CD14-positive monocyte (primary cell): ENCODE measurements around the gene CES4A. TPM values are rescaled to one million over a fixed set of nuclear protein-coding genes. Genes with fewer than 3 reads are reported as not detected.

Source experiments
- DNase-seq, 3 donors: peaks; one replicate each; pipeline ENCODE4 v3.0.0-alpha.2; 2011 to 2022
- H2AFZ ChIP-seq: 2 replicates; pipeline ENCODE4 v1.6.0; 2012; ENCODE audit warnings: mild to moderate bottlenecking, low read depth, low read length, inconsistent platforms; ENCODE audit not compliant: insufficient read depth, poor library complexity, severe bottlenecking
- H3K27ac ChIP-seq, 2 donors: 1 replicate in 1 of 2; 2 replicates in 1 of 2; pipeline ENCODE4 v1.5.1; 2012 to 2013; ENCODE audit warnings: low read length in 2 of 2, control low read depth in 1 of 2, inconsistent platforms in 1 of 2, low read depth in 1 of 2, mild to moderate bottlenecking in 1 of 2
- H3K27me3 ChIP-seq, 2 donors: one replicate each; pipeline versions ENCODE4 v1.6.0 to v1.6.1; 2011 to 2013; ENCODE audit warnings: low read length in 2 of 2; ENCODE audit not compliant: control insufficient read depth in 2 of 2, insufficient read depth in 2 of 2
- H3K36me3 ChIP-seq, 2 donors: replicated peaks in 1 of 2; 1 replicate in 1 of 2; 2 replicates in 1 of 2; pipeline versions ENCODE4 v1.5.1 to v1.6.1; 2012 to 2013; ENCODE audit warnings: low read length in 2 of 2, control low read depth in 1 of 2, inconsistent platforms in 1 of 2, mild to moderate bottlenecking in 1 of 2; ENCODE audit not compliant: insufficient read depth in 2 of 2, control insufficient read depth in 1 of 2
- H3K4me1 ChIP-seq, 2 donors: 1 replicate in 1 of 2; 2 replicates in 1 of 2; pipeline versions ENCODE4 v1.5.1 to v1.6.1; 2012 to 2013; ENCODE audit warnings: low read length in 2 of 2, control low read depth in 1 of 2, inconsistent platforms in 1 of 2, mild to moderate bottlenecking in 1 of 2, moderate library complexity in 1 of 2; ENCODE audit not compliant: insufficient read depth in 2 of 2, control insufficient read depth in 1 of 2
- H3K4me2 ChIP-seq: replicated peaks from 2 replicates; pipeline ENCODE3; 2012; ENCODE audit warnings: low read length, moderate library complexity, mild to moderate bottlenecking; ENCODE audit not compliant: poor library complexity, severe bottlenecking; ENCODE audit errors: extremely low read depth
- H3K4me3 ChIP-seq, 3 experiments: fragments of 200-600 bp in 1 of 3; sonication (generic) in 1 of 3; replicated peaks in 1 of 3; 1 replicate in 2 of 3; 2 replicates in 1 of 3; pipeline ENCODE4 v1.5.1; 2011 to 2013; ENCODE audit warnings: low read length in 3 of 3, mild to moderate bottlenecking in 3 of 3, control low read depth in 2 of 3, low read depth in 2 of 3, inconsistent platforms in 1 of 3, moderate library complexity in 1 of 3
- H3K79me2 ChIP-seq: 2 replicates; pipeline ENCODE4 v1.6.0; 2012; ENCODE audit warnings: mild to moderate bottlenecking, control low read depth, inconsistent platforms, low read length, moderate library complexity; ENCODE audit not compliant: insufficient read depth
- H3K9ac ChIP-seq: 2 replicates; pipeline ENCODE4 v1.6.0; 2017; ENCODE audit warnings: low read length, mild to moderate bottlenecking; ENCODE audit not compliant: insufficient read depth, poor library complexity, severe bottlenecking
- H3K9me3 ChIP-seq, 2 donors: replicated peaks in 1 of 2; 1 replicate in 1 of 2; 2 replicates in 1 of 2; pipeline versions ENCODE4 v1.5.1 to v1.6.1; 2012 to 2013; ENCODE audit warnings: low read length in 2 of 2, control low read depth in 1 of 2; ENCODE audit not compliant: control insufficient read depth in 1 of 2, insufficient read depth in 1 of 2
- H4K20me1 ChIP-seq: 2 replicates; pipeline ENCODE4 v1.6.0; 2012; ENCODE audit warnings: mild to moderate bottlenecking, low read length, control low read depth, moderate library complexity; ENCODE audit not compliant: insufficient read depth
- H3K27ac Mint-ChIP-seq, 7 donors: one replicate each; pipeline ENCODE4 v1.8.0; 2020; ENCODE audit warnings: mild to moderate bottlenecking in 7 of 7, mixed read lengths in 7 of 7, moderate library complexity in 6 of 7, inconsistent platforms in 2 of 7
- H3K27me3 Mint-ChIP-seq, 3 donors: one replicate each; pipeline ENCODE4 v1.8.0; 2021 to 2022; ENCODE audit warnings: low read depth in 3 of 3, mild to moderate bottlenecking in 3 of 3, mixed read lengths in 3 of 3, moderate library complexity in 3 of 3, inconsistent platforms in 1 of 3
- H3K36me3 Mint-ChIP-seq, 2 donors: one replicate each; pipeline ENCODE4 v1.8.0; 2020; ENCODE audit warnings: mixed read lengths in 2 of 2, inconsistent platforms in 1 of 2, mild to moderate bottlenecking in 1 of 2
- H3K4me1 Mint-ChIP-seq: one replicate; pipeline ENCODE4 v1.8.0; 2020; ENCODE audit warnings: mild to moderate bottlenecking, mixed read lengths
- H3K4me3 Mint-ChIP-seq, 2 donors: one replicate each; pipeline ENCODE4 v1.8.0; 2020; ENCODE audit warnings: mild to moderate bottlenecking in 2 of 2, mixed read lengths in 2 of 2, moderate library complexity in 1 of 2
- H3K9me3 Mint-ChIP-seq, 7 donors: one replicate each; pipeline ENCODE4 v1.8.0; 2020 to 2022; ENCODE audit warnings: mixed read lengths in 7 of 7, mild to moderate bottlenecking in 6 of 7, moderate library complexity in 6 of 7, inconsistent platforms in 2 of 7
- CTCF ChIP-seq: fragments of 200-600 bp; IDR thresholded peaks from one replicate; pipeline ENCODE4 v1.8.0; 2022; ENCODE audit warnings: antibody characterized with exemption, mild to moderate bottlenecking
- WGBS: methylation state at CpG from one replicate; pipeline ENCODE4 v1.1.5; 2013; ENCODE audit warnings: missing lambda C conversion rate; ENCODE audit not compliant: insufficient coverage; 5-methylcytosine and 5-hydroxymethylcytosine counted together
- intact Hi-C, 2 donors: fragments of 100-400 bp; cut with micrococcal nuclease; formaldehyde crosslinking; loops; one replicate each; pipeline versions ENCODE4 v1.15.0 to v1.15.1; 2023
- polyA plus RNA-seq, 3 donors: library from polyadenylated mRNA; depleted of rRNA in 1 of 3; unstranded in 2 of 3; stranded (reverse) in 1 of 3; fragments of 300-500 nt in 2 of 3; fragments of >200 nt in 1 of 3; fragmentation: Illumina TruSeq in 2 of 3; gene quantifications; 1 replicate in 2 of 3; 2 replicates in 1 of 3; pipeline ENCODE4 v1.2.3, GENCODE V29; 2012 to 2021

Gene CES4A
- polyA plus RNA-seq, 3 donors, result 3.3 to 47.6 (median 4.1) TPM

GRCh38 chr16:67039260-67040020 is 51.1 kb downstream of the CES4A start:
- Mint-ChIP-seq H3K27me3 (no peaks in the 10 kb centered on the region), H3K4me3 (no peak overlapping the region), H3K27ac (no peak overlapping the region), H3K9me3 (no peaks in the 10 kb centered on the region), H3K36me3 (peaks cover 38 to 59% of the 10 kb centered on the region in 2 donors), H3K4me1 (peaks cover 13% of the 10 kb centered on the region)
- TF ChIP-seq CTCF, result no peak
- Histone ChIP-seq H3K4me3 (no peak overlapping the region), H3K9ac (no peak overlapping the region), H3K4me1 (peaks cover 0 to 7% of the 10 kb centered on the region in 2 donors), H4K20me1 (peaks cover 80% of the 10 kb centered on the region), H3K9me3 (no peaks in the 10 kb centered on the region), H3K27ac (peak overlapping the region in 1 of 2 donors; percentile 36), H3K4me2 (no peak overlapping the region), H3K36me3 (peaks cover 13 to 84% of the 10 kb centered on the region in 2 donors), H3K79me2 (peaks cover 98% of the 10 kb centered on the region), H2AFZ (no peak overlapping the region), H3K27me3 (no peaks in the 10 kb centered on the region)
- no CpG with 5 or more reads among the region's 2 CpGs for WGBS
- no peak for DNase-seq
- intact Hi-C loops, result no loop called here

- Histone ChIP-seq H2AFZ (no peak overlapping the region), H3K4me1 (peaks cover 0 to 5% of the 10 kb centered on the region in 2 donors), H3K9ac (no peak overlapping the region), H3K27ac (peak overlapping the region in 1 of 2 donors; percentile 36), H3K9me3 (no peaks in the 10 kb centered on the region), H3K4me2 (no peak overlapping the region), H3K36me3 (peaks cover 13 to 80% of the 10 kb centered on the region in 2 donors), H4K20me1 (peaks cover 76% of the 10 kb centered on the region), H3K4me3 (no peak overlapping the region), H3K27me3 (no peaks in the 10 kb centered on the region), H3K79me2 (peaks cover 98% of the 10 kb centered on the region)
- intact Hi-C loops, result no loop called here
- no peaks in the 10 kb centered on the region for H3K9me3 Mint-ChIP-seq
- H3K27me3 Mint-ChIP-seq, result no peaks in the 10 kb centered on the region
- H3K27ac Mint-ChIP-seq, result peak overlapping the region in 1 of 7 donors; percentile 28
- peaks cover 36 to 55% of the 10 kb centered on the region in 2 donors for H3K36me3 Mint-ChIP-seq
- peaks cover 9% of the 10 kb centered on the region for H3K4me1 Mint-ChIP-seq
- H3K4me3 Mint-ChIP-seq, result no peak overlapping the region
- TF ChIP-seq CTCF, result no peak
- no peak for DNase-seq
- WGBS, result no CpG with 5 or more reads among the region's 2 CpGs
Measured at GRCh38 chr16:67040166-67040565, 51.8 kb downstream of the CES4A start.
